Sciatic nerve (tissue), 2 donors: ENCODE measurements around the gene CCNQ. TPM values are rescaled to one million over a fixed set of nuclear protein-coding genes. Genes with fewer than 3 reads are reported as not detected.
"Not testable (repeated sequence)": the region's sequence is repeated elsewhere in the genome, so short reads cannot be mapped to it uniquely, and the experiment has no call there.

Experiments used
- ATAC-seq: fragments of 200-7000 bp; cut with Tn5 transposase; one replicate; pipeline ENCODE4 v1.9.1; 2020; ENCODE audit warnings: mild to moderate bottlenecking, moderate library complexity
- DNase-seq: peaks from one replicate; pipeline ENCODE4 v3.0.0-alpha.2; 2020; ENCODE audit warnings: low spot score
- intact Hi-C: fragments of 100-400 bp; cut with DNase I; formaldehyde crosslinking; loops from one replicate; pipeline ENCODE4 v1.14.2; 2022
- total RNA-seq: library from RNA; stranded (reverse); fragmentation: NEBNext Ultra II Directional; extraction: Animal tissue kit (Norgen Biotek cat#: 25700); gene quantifications from one replicate; pipeline ENCODE4 v1.2.1, GENCODE V29; 2021
- donor health status: DM: no; HTN: no; CAD: no.
- donor health status: DM: no; HTN: no; CAD: no.

The CCNQ gene
- total RNA-seq, 1 donor from 2014 or later: 11.9 TPM

DNA sequence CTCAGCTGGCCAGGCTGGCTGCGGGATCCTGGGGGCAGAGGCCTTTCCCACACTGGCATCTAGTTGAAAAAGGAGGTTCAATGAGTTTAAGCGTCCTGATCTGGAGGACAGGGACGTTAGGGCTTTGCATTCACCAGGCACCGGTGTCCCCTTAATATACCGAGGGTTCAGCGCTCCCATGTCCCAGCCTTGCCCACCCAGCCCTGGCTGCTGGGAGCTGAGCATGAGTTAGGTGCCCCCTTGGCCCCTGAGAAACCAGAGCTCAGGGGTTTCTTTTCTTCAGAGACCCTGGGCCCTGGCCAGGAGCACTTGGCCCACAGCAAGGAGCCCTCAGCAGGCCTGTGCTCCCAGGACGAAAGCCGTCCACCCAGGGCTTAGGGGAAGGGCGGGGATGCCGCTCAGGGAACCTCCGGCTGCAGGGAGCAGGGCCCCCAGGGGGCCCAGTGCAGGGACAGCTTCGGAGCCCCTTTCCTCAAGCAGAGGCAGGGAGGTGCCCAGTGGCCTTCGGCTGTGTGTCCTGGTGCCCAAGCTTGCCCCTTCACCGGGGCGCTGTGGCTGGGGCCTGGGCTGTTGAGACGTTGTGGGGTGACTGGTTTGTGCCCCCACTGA lies 27.2 kb upstream of the CCNQ start:
- ATAC-seq (no peak), DNase-seq (no peak)
- intact Hi-C loops: no loop called here

- ATAC-seq (no peak), DNase-seq (no peak)
- intact Hi-C loops: no loop called here
These were observed 26.5 kb upstream of the CCNQ start for GRCh38 chrX:153625271-153626024.

- intact Hi-C loops: no loop called here
- DNase-seq: no peak
- no peak for ATAC-seq
These were observed 25.5 kb upstream of the CCNQ start for GRCh38 chrX:153624196-153625091.

DNA sequence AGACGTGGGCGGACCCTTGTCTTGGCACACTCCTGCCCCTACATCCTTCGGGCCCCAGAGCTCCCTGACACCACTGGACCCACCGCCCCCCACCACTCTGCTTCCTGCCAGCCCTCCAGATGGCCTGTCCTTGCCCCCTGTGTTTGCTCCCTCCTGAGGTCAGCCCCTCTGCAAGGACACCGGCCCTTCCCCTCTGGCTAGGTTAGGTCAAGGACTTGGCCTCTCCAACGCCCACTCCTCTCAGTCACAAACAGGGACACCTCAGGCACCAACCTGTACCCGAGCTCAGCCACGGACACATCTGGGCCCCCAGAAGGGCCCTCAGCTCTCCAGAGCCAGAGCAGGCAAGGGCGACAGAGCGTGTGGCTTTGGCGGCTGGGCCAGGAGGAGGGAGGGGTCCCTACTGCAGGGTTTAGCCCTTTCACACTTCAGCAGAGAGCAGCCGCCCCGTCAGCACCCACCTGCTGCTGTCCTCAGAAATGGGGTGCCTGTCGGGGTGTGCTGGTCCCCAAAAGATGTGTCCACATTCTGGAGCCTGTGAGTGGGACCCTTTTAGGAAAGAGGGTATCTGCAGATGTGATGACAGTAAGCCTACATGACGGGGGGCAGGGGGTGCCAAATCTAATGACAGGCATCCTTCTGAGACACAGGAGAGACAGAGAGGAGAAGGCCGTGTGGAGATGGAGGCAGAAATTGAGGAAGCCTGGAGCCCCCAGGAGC lies 24.5 kb upstream of the CCNQ start:
- DNase-seq (no peak), ATAC-seq (no peak)
- intact Hi-C loops: no loop called here

- ATAC-seq (no peak), DNase-seq (no peak)
- intact Hi-C loops: no loop called here
These were observed 23.8 kb upstream of the CCNQ start for GRCh38 chrX:153622661-153623309.

DNA sequence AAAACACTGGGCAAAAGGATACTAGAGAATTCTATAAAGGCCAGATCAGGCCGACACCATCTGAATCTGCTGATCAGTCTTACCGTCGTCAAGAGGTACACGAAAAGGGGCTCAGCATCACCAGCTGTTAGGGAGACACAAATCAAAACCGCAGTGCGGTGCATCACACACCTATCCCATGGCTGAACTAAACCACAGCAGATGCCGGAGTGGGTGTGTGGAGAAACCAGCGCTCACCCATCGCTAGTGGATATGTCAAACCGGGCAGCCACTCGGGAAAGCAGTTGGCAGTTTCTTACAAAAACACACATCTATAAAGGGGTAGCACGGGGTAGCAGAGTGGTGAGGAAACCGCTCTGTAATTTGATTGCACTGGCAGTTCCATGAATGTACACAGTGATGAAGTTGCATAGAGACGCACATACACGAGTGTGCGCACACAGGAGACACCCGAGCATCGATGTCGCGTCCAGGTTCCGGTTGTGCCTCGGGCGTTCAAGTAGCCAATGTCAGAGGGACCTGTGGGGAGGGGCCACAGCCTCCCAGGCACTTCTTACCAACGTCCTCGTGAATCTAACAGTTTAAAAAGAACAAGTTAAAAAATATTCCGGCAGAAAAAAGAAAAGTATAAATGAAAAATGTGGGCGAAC lies 23.1 kb upstream of the CCNQ start:
- intact Hi-C loops: no loop called here
- DNase-seq: peak; percentile 18

DNA sequence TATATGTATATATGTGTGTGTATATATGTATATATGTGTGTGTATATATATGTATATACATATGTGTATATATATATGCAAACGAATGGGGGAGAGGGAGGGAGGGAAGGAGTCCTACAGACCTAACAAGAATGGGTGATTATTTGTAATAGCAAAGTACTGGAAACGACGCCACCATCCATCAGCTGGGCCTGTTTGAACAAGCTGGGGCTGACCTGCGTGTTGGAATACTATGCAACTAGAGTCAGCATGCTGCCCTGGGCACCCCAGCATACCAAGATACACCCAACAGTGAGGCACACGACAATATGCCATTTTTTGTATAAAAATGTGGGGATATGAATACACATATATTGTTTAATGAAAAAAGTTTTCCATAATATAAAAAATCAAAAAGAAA lies 21.6 kb upstream of the CCNQ start:
- DNase-seq: no peak

More for the DNA sequence above, 23.1 kb upstream of the CCNQ start:
- ATAC-seq: no peak

GRCh38 chrX:153614818-153615217 lies 15.9 kb upstream of the CCNQ start:
- ATAC-seq (no peak), DNase-seq (no peak)
- intact Hi-C loops: no loop called here

More for the DNA sequence above, 21.6 kb upstream of the CCNQ start:
- ATAC-seq: no peak
- intact Hi-C loops: no loop called here

DNA sequence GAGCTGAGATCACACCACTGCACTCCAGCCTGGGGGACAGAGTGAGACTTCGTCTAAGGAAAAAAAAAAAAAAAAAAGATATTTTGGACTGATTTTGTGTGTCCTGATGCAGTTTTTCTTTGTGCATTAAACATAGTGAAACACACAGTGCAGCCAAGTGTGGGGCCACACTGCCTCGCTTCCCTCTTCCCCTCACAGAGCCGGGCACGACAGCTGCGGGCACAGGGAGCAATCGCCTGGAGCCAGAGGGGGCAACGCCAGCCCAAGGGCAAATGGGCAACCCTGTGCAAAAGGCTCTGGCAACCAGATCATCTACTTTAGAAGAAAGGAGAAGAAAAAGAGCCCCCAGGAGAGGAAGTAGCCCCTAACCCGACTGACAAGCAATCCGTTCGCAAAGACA lies 13.5 kb upstream of the CCNQ start:
- intact Hi-C loops: no loop called here
- no peak for ATAC-seq
- no peak for DNase-seq

DNA sequence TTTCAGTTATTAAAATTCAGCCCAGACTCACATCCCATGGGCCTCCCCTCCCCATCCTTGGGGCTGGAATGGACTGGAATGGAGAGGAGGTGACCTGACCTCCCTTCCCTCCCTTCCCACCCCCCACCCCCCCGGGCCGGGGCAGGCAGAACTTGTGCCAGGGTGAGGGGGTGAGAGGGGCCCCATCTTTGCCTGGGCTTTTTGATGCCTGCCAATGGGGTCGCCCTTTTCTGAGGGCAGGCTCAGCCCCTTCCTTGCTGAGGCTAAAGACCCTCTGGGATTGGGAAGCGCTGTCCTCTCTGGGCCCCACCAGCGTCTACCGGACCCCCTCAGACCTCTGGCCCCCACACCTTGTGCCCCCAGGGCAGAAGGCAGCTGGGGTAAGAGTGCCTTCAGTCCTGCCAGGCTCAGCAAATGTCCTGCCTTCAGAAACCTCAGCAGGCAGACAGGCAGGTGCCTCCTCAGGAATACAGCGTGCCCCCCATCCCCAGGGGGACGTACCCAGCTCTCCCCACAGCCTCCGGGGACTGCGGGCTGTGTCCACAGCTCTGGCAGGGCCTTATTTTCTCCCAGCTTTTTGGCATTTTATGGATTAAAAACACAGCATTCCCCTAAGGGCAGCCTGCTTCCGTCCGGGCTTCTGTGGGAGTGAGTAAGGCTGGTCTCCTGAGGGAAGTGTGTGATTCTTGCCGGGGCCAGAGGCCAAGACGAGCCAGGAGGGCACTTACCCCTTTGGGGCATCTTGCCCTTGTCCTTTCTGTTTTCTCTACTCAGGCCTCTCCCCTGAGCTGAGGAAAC lies 12.6 kb upstream of the CCNQ start:
- DNase-seq (no peak), ATAC-seq (no peak)
- intact Hi-C loops: no loop called here

DNA sequence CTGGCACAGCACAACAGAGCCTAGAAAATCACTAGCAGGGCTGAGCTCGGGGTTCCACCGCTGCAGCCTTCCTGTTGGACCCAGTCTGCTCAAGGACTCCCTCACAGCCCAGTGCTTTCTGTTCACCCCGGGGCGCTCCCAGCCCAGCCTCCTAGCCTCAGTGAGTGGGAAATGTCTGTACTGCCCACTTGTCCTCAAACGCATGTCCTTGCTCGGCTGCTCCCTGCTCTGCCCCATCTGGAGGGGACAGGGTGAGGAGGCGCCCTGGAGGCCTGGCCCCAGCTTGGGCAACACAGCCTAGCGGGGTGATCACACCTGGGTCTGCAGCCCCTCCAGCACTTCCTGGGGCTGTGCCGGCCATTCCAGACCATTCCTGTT lies 11.9 kb upstream of the CCNQ start:
- ATAC-seq (peak; percentile 8), DNase-seq (no peak)

DNA sequence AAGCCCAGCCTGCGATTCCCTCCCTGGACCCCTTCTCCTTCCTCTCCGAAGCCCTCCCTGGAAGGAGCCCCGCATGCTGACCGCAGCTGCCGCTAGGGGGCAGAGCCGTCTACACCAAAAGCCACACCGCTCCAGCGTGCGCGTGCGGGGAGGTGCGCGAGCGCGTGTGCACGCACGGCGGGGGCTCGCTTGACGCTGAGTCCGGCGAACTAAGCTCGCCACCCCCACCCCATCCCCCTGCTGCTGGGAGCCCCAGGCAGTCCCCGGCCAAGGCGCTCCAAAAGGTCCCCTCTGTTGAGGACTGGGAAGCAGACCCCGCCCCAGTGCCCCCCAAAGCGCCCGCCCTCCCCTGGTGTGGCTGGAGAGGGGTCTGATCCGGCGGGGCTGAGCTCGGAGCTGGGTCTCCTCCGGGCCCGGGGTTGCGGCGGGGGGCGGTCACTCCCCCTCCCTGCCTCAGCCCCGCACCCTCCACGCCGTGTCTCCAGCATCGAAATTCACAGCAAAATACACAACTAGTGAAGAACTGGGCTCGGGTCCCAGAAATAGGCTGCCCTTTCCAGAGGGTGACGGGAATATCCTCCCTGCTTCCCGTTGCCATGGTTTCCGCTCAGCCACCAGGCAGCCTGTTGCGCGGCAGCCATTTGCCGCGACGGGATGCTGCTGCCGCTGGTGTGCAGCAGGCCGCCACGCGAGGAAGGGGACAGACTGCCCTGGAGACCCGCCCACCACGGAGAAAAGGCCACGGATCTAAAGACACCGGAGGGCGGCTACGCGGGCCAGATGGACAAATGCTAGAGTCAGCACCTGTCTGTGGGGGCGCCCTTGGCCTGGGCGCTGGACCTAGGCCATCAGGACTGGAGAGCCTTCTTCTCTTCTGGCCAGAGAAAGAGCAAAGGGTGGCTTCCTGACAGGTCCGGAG lies 11.2 kb upstream of the CCNQ start:
- intact Hi-C loops: no loop called here
- peak; percentile 85 for DNase-seq

More for the DNA sequence above, 11.9 kb upstream of the CCNQ start:
- intact Hi-C loops: no loop called here

DNA sequence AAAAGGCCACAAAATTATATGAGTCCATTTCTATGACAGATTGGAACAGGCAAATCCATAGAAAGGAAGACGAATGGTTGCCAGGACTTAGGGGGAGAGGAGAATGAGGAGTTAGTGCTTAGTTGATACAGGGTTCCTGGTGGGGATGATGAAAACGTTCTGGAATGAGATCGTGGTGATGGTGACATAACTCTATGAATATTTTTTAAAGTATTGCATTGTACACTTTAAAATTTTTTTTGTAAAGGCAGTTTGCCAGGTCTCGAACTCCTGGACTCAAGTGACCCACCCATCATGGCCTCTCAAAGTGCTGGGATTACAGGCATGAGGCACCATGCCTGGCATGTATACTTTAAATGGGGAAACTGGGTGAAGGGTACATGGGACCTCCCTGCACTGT lies 9.9 kb upstream of the CCNQ start:
- DNase-seq (no peak), ATAC-seq (no peak)
- intact Hi-C loops: no loop called here

More for the DNA sequence above, 11.2 kb upstream of the CCNQ start:
- peak; percentile 92 for ATAC-seq

DNA sequence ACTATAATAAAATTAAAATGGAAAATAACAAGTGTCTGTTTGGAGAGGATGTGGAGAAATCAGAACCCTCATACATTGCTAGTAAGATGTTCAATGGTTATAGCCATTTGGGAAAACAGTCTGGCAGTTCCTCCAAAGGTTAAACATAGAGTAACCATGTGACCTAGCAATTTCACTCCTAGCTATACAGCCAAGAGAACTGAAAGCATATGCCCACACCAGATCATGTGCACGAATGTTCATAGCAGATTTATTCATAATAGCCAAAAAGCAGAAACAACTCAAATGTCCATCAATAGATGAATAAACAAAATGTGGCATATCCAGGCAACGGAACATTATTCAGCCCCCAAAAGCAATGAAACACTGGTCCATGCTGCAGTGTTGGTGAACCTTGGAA lies 9.4 kb upstream of the CCNQ start:
- ATAC-seq: no peak
- intact Hi-C loops: no loop called here
- no peak for DNase-seq

DNA sequence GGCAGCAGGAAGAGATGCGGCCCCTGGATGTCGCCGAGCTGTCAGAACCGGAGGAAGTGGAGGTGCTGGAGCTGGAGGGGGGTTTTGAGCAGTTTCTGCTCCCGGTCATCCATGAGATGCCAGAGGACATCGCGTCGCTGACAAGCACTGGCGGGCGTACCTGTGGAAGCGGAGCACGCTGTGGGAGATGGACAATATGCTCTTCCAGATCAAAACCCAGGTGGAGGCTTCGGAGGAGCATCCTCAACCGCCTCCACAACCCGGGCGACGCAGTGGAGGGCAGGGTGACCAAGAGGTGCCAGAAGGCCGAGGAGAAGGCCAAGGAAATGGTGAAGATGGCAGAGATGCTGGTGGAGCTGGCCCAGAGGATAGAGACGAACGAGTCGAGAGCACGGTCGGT lies 7.6 kb upstream of the CCNQ start:
- DNase-seq: no peak
- no peak for ATAC-seq
- intact Hi-C loops: no loop called here

- ATAC-seq, intact Hi-C loops, DNase-seq: not testable (repeated sequence)
These were observed 5.9 kb upstream of the CCNQ start for GRCh38 chrX:153604666-153605380.
